Lung (tissue), 12 donors: Measurements from ENCODE around the gene LARP1. TPM values are rescaled to one million over a fixed set of nuclear protein-coding genes. Genes with fewer than 3 reads are reported as not detected.
A peak's percentile ranks its signal among the peaks of the same experiment; 100 is the strongest.
"Not testable (repeated sequence)": the region's sequence is repeated elsewhere in the genome, so short reads cannot be mapped to it uniquely, and the experiment has no call there.

Source experiments
- ATAC-seq: fragments of 200-7000 bp; cut with Tn5 transposase; one replicate; pipeline ENCODE4 v1.9.1; 2020; ENCODE audit warnings: moderate number of reproducible peaks; ENCODE audit not compliant: insufficient read depth, low FRiP score
- DNase-seq, 3 donors: peaks; one replicate each; pipeline ENCODE4 v3.0.0-alpha.2; 2013 to 2017
- H3K27ac ChIP-seq, 2 donors: one replicate each; pipeline ENCODE4 v1.5.1; 2013; ENCODE audit warnings: mild to moderate bottlenecking in 2 of 2, moderate library complexity in 2 of 2, control low read depth in 1 of 2, inconsistent platforms in 1 of 2, low read depth in 1 of 2, low read length in 1 of 2
- H3K27me3 ChIP-seq, 3 donors: one replicate each; pipeline ENCODE4 v1.5.1; 2013; ENCODE audit warnings: low read length in 2 of 3; ENCODE audit not compliant: control insufficient read depth in 3 of 3, insufficient read depth in 3 of 3
- H3K36me3 ChIP-seq, 4 donors: one replicate each; pipeline ENCODE4 v1.5.1; 2013; ENCODE audit warnings: low read length in 4 of 4, mild to moderate bottlenecking in 1 of 4, moderate library complexity in 1 of 4; ENCODE audit not compliant: control insufficient read depth in 4 of 4, insufficient read depth in 4 of 4
- H3K4me1 ChIP-seq, 5 donors: one replicate each; pipeline ENCODE4 v1.5.1; 2013; ENCODE audit warnings: low read length in 5 of 5, mild to moderate bottlenecking in 2 of 5, moderate library complexity in 1 of 5; ENCODE audit not compliant: control insufficient read depth in 5 of 5, insufficient read depth in 5 of 5
- H3K4me3 ChIP-seq: one replicate; pipeline ENCODE4 v1.5.1; 2013; ENCODE audit warnings: mild to moderate bottlenecking, control low read depth, moderate library complexity
- H3K9ac ChIP-seq, 2 donors: one replicate each; pipeline ENCODE4 v1.5.1; 2013; ENCODE audit warnings: low read length in 2 of 2, control low read depth in 1 of 2; ENCODE audit not compliant: insufficient read depth in 1 of 2
- H3K9me3 ChIP-seq, 4 donors: one replicate each; pipeline ENCODE4 v1.5.1; 2013; ENCODE audit warnings: low read length in 3 of 4, mild to moderate bottlenecking in 1 of 4, moderate library complexity in 1 of 4; ENCODE audit not compliant: control insufficient read depth in 4 of 4, insufficient read depth in 3 of 4
- WGBS, 2 donors: extraction: QIAGEN DNeasy Blood & Tissue Kit; methylation state at CpG; one replicate each; pipeline ENCODE4 v1.1.7; 2013; 5-methylcytosine and 5-hydroxymethylcytosine counted together
- polyA plus RNA-seq, 2 donors: library from polyadenylated mRNA; stranded (reverse); fragments of 200-250 nt; gene quantifications; one replicate each; pipeline ENCODE4 v1.2.1, GENCODE V29; 2013
- total RNA-seq, 2 donors: library from RNA; depleted of rRNA in 1 of 2; stranded (reverse); fragments of >200 nt in 1 of 2; gene quantifications; one replicate each; pipeline ENCODE4 v1.2.1, GENCODE V29; 2014 to 2021
- TF ChIP-seq, protein P1 (sequence below): IDR thresholded peaks from 2 replicates; pipeline ENCODE4 v1.5.1; 2012; ENCODE audit warnings: mild to moderate bottlenecking; ENCODE audit errors: control extremely low read depth, extremely low read depth
- donor health status: control.
- donor health status: control.
- donor health status: Bipolar disorder and iron deficiency.
- donor health status: healthy.
- donor health status: DM: yes; HTN: yes; CAD: no.

LARP1 gene
- total and polyA plus RNA-seq, 4 donors = 30.5 to 199 (median 61.7) TPM

DNA sequence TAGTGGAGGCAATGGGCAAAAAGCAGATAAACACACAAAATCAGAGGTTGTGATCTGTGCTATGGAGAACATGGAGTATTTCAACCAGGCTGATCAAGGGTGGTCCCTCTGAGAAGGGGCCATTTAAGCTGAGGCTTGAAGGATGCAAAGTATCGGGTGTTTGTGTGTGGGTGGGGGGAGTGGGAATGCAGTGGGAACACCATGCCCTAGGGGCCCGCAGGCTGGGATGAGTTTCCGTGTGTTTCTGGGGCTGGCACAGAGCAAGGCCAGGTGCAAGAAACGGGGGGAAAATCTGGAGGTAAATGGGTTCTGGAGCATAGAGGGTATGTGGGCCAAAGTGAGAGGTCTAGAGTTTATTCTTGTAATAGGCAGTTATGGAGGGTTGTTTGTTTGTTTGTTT is 13.8 kb upstream of the LARP1 start:
- Histone ChIP-seq H3K27me3 (no peaks in the 10 kb centered on the region), H3K4me1 (peaks cover 0 to 13% (median 0%) of the 10 kb centered on the region in 5 donors), H3K4me3 (no peak overlapping the region), H3K36me3 (no peaks in the 10 kb centered on the region), H3K9ac (peak overlapping the region in 1 of 2 donors; percentile 28), H3K27ac (no peak overlapping the region), H3K9me3 (no peaks in the 10 kb centered on the region)
- WGBS, 2 donors = 94 to 96% methylated on average over 4 of the region's 4 CpGs
- DNase-seq = no peak
- no peak for ATAC-seq
- TF ChIP-seq, protein P1, sequence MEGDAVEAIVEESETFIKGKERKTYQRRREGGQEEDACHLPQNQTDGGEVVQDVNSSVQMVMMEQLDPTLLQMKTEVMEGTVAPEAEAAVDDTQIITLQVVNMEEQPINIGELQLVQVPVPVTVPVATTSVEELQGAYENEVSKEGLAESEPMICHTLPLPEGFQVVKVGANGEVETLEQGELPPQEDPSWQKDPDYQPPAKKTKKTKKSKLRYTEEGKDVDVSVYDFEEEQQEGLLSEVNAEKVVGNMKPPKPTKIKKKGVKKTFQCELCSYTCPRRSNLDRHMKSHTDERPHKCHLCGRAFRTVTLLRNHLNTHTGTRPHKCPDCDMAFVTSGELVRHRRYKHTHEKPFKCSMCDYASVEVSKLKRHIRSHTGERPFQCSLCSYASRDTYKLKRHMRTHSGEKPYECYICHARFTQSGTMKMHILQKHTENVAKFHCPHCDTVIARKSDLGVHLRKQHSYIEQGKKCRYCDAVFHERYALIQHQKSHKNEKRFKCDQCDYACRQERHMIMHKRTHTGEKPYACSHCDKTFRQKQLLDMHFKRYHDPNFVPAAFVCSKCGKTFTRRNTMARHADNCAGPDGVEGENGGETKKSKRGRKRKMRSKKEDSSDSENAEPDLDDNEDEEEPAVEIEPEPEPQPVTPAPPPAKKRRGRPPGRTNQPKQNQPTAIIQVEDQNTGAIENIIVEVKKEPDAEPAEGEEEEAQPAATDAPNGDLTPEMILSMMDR = no peak

DNA sequence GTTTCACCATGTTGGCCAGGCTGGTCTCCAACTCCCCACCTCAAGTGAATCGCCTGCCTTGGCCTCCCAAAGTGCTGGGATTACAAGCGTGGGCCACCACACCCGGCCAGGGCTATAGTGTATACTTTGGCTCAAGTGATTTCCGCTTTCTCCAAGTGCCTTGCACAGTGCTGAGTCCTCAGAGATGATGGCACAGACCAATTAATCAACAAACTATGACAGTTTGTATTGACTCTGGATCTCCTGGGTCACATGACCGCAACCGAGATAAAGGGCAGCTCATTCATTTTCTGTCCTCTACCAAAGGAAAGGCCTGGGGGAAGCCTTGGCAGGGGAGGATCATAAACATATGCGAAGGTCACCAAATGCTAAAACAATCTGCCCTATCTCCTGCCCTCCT is 11.4 kb upstream of the LARP1 start:
- Histone ChIP-seq H3K4me1 (peaks cover 0 to 13% (median 0%) of the 10 kb centered on the region in 5 donors), H3K27me3 (no peaks in the 10 kb centered on the region), H3K27ac (no peak overlapping the region), H3K9ac (no peak overlapping the region), H3K4me3 (no peak overlapping the region), H3K36me3 (no peaks in the 10 kb centered on the region), H3K9me3 (no peaks in the 10 kb centered on the region)
- TF ChIP-seq, protein P1 = no peak
- no peak for ATAC-seq
- WGBS, 2 donors = 91 to 93% methylated on average over 7 of the region's 7 CpGs
- DNase-seq = no peak

DNA sequence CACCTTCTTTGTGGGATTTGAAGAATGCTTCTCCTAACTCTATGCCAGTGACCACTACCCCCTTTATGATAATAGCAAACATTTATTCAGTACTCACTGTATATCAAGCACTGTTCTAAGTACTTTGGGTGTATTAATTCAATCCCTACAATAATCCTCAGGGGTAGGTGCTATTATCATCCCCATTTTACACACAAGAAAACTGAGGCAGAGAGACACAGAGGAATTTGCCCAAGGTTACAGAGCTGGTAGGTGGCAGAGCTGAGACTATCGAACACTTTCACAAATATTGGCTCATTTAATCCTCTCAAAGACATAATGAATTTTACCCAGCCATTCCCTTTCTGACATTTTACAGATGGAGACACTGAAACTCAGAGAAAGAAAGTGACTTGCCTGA is 9.8 kb upstream of the LARP1 start:
- WGBS, 2 donors = 100% methylated on average over 1 of the region's 1 CpG
- H3K27ac ChIP-seq = no peak overlapping the region
- H3K4me1 ChIP-seq = peaks cover 0 to 19% (median 3%) of the 10 kb centered on the region in 5 donors
- no peak for DNase-seq
- ATAC-seq = no peak
- no peak overlapping the region for H3K9ac ChIP-seq
- no peaks in the 10 kb centered on the region for H3K36me3 ChIP-seq
- TF ChIP-seq, protein P1 = no peak
- no peak overlapping the region for H3K4me3 ChIP-seq
- H3K9me3 ChIP-seq = no peaks in the 10 kb centered on the region
- H3K27me3 ChIP-seq = no peaks in the 10 kb centered on the region

DNA sequence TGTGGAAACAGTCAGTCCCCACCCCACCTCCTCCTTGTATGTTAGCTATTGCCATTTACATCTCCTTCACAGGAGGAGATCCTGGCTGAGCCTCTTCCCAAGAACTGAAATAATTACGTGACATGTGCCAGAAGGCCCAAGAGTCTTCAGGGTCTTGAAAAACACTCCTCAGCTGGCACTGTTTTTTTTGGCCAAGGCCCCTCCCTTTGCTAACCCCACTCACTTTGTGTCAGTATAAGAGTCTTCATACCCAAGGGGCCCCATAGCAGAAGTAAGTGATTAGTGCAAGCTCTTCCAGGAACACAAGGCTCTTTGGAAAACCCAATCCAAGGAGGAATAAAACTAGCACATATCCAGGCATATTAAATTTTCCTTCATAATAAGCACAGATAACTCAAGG is 5.7 kb upstream of the LARP1 start:
- 47 to 68% methylated on average over 1 of the region's 1 CpG for WGBS, 2 donors
- no peak overlapping the region for H3K27ac ChIP-seq
- ATAC-seq (no peak), DNase-seq (peak; percentile 33 to 63 (median 49))
- no peak overlapping the region for H3K4me3 ChIP-seq
- H3K36me3 ChIP-seq = no peaks in the 10 kb centered on the region
- no peaks in the 10 kb centered on the region for H3K27me3 ChIP-seq
- TF ChIP-seq, protein P1 = no peak
- H3K9me3 ChIP-seq = no peaks in the 10 kb centered on the region
- H3K4me1 ChIP-seq = peaks cover 2 to 20% (median 8%) of the 10 kb centered on the region in 5 donors
- H3K9ac ChIP-seq = no peak overlapping the region

DNA sequence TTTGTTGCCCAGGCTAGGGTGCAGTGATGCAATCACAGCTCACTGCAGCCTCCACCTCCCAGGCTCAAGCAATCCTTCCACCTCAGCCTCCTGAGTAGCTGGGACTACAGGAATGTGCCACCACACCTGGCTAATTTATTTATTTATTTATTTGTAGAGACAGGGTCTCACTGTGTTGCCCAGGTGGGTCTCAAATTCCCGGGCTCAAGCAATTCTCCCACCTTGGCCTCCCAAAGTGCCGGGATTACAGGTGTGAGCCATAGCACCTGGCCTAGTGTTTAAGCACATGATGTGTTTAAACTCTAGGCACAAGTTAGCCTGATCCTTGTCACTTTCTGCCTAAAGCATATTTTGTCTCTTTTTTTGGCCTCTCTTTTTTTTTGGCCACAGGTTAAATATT is 4.5 kb upstream of the LARP1 start:
- WGBS, 2 donors = 94 to 96% methylated on average over 2 of the region's 2 CpGs
- not testable (repeated sequence) for ATAC-seq, H3K27ac ChIP-seq, H3K9me3 ChIP-seq, DNase-seq, H3K4me3 ChIP-seq, H3K27me3 ChIP-seq, H3K9ac ChIP-seq, H3K36me3 ChIP-seq
- H3K4me1 ChIP-seq = peaks cover 2 to 23% (median 8%) of the 10 kb centered on the region in 5 donors
